Activated T-helper 1 cell treated with anti-CD3 and anti-CD28 coated beads, Interleukin-12 subunit alpha, Interleukin-12 subunit beta, Interleukin-2, Interleukin-4 antibody, amounts not matched to agents 30 ng/mL and 10 ng/mL and 1 ng/mL, durations not matched to agents 14 hours and 24 hours and 36 hours (primary cell): Measurements from ENCODE around the gene ACTL6B. TPM values are rescaled to one million over a fixed set of nuclear protein-coding genes. Genes with fewer than 3 reads are reported as not detected.

Experiments
- DNase-seq: peaks from one replicate; pipeline ENCODE4 v3.0.0; 2021; ENCODE audit warnings: low spot score
- H3K27ac Mint-ChIP-seq: one replicate; pipeline ENCODE4 v1.8.0; 2021; ENCODE audit warnings: mild to moderate bottlenecking, mixed read lengths
- H3K27me3 Mint-ChIP-seq: one replicate; pipeline ENCODE4 v1.8.0; 2022; ENCODE audit warnings: mild to moderate bottlenecking, moderate library complexity, mixed read lengths; ENCODE audit not compliant: insufficient read depth
- H3K36me3 Mint-ChIP-seq: one replicate; pipeline ENCODE4 v1.8.0; 2021; ENCODE audit warnings: low read depth, mixed read lengths
- H3K4me1 Mint-ChIP-seq: one replicate; pipeline ENCODE4 v1.8.0; 2021; ENCODE audit warnings: low read depth, mixed read lengths
- H3K4me3 Mint-ChIP-seq: one replicate; pipeline ENCODE4 v1.8.0; 2021; ENCODE audit warnings: mild to moderate bottlenecking, moderate library complexity, mixed read lengths
- H3K9me3 Mint-ChIP-seq: one replicate; pipeline ENCODE4 v1.8.0; 2021; ENCODE audit warnings: mixed read lengths
- intact Hi-C: fragments of 100-400 bp; cut with micrococcal nuclease; formaldehyde crosslinking; loops from one replicate; pipeline ENCODE4 v1.15.1; 2024
- total RNA-seq: library from RNA; stranded (reverse); gene quantifications from 2 replicates; pipeline ENCODE4 v1.2.3, GENCODE V29; 2022

ACTL6B gene
- total RNA-seq, 1 donor from 2014 or later = not detected

GRCh38 chr7:100607111-100607510 is 49.1 kb downstream of the ACTL6B start:
- no peaks in the 10 kb centered on the region for H3K9me3 Mint-ChIP-seq
- H3K36me3 Mint-ChIP-seq = no peaks in the 10 kb centered on the region
- H3K4me3 Mint-ChIP-seq = no peak overlapping the region
- no peak for DNase-seq
- intact Hi-C loops = no loop called here
- H3K27ac Mint-ChIP-seq = no peak overlapping the region
- peaks cover 20% of the 10 kb centered on the region for H3K4me1 Mint-ChIP-seq
- peaks cover 19% of the 10 kb centered on the region for H3K27me3 Mint-ChIP-seq

GRCh38 chr7:100606313-100606712 is 49.9 kb downstream of the ACTL6B start:
- Mint-ChIP-seq H3K36me3 (no peaks in the 10 kb centered on the region), H3K27ac (no peak overlapping the region), H3K4me3 (no peak overlapping the region), H3K4me1 (peaks cover 20% of the 10 kb centered on the region), H3K9me3 (no peaks in the 10 kb centered on the region), H3K27me3 (peaks cover 19% of the 10 kb centered on the region)
- no peak for DNase-seq
- intact Hi-C loops = no loop called here

- peak overlapping the region; percentile 55 for H3K27ac Mint-ChIP-seq
- peaks cover 15% of the 10 kb centered on the region for H3K4me1 Mint-ChIP-seq
- no peaks in the 10 kb centered on the region for H3K36me3 Mint-ChIP-seq
- no peaks in the 10 kb centered on the region for H3K9me3 Mint-ChIP-seq
- intact Hi-C loops = loop anchor here (1.0 to 2.0 kb wide), 7 partner anchors 7 to 248 kb away; partner anchors contain the start of genes AGFG2, FBXO24, GNB2 and LRCH4
- peaks cover 19% of the 10 kb centered on the region for H3K27me3 Mint-ChIP-seq
- peak; percentile 43 for DNase-seq
- peak overlapping the region; percentile 73 for H3K4me3 Mint-ChIP-seq
Observed at GRCh38 chr7:100604976-100605911, 51.0 kb downstream of the ACTL6B start.

- Mint-ChIP-seq H3K4me1 (peaks cover 15% of the 10 kb centered on the region), H3K27ac (peak overlapping the region; percentile 84), H3K4me3 (peak overlapping the region; percentile 81), H3K27me3 (peaks cover 13% of the 10 kb centered on the region), H3K9me3 (no peaks in the 10 kb centered on the region), H3K36me3 (no peaks in the 10 kb centered on the region)
- peak; percentile 61 for DNase-seq
- intact Hi-C loops = loop anchor here (1.0 to 2.0 kb wide), 7 partner anchors 8 to 248 kb away; partner anchors contain the start of genes AGFG2, FBXO24, GNB2 and LRCH4
Observed at GRCh38 chr7:100604028-100604975, 51.9 kb downstream of the ACTL6B start.

- Mint-ChIP-seq H3K9me3 (no peaks in the 10 kb centered on the region), H3K4me1 (peaks cover 15% of the 10 kb centered on the region), H3K4me3 (peak overlapping the region; percentile 81), H3K36me3 (no peaks in the 10 kb centered on the region), H3K27ac (peak overlapping the region; percentile 84), H3K27me3 (peaks cover 12% of the 10 kb centered on the region)
- intact Hi-C loops = loop anchor here (1.0 to 2.0 kb wide), 7 partner anchors 9 to 249 kb away; partner anchors contain the start of genes AGFG2, FBXO24, GNB2 and LRCH4
- DNase-seq = no peak
Observed at GRCh38 chr7:100603726-100604027, 52.6 kb downstream of the ACTL6B start.

GRCh38 chr7:100602889-100603725 is 53.1 kb downstream of the ACTL6B start:
- intact Hi-C loops = no loop called here
- H3K27me3 Mint-ChIP-seq = peaks cover 12% of the 10 kb centered on the region
- peak overlapping the region; percentile 81 for H3K4me3 Mint-ChIP-seq
- H3K36me3 Mint-ChIP-seq = no peaks in the 10 kb centered on the region
- H3K4me1 Mint-ChIP-seq = peaks cover 20% of the 10 kb centered on the region
- no peaks in the 10 kb centered on the region for H3K9me3 Mint-ChIP-seq
- H3K27ac Mint-ChIP-seq = no peak overlapping the region
- DNase-seq = no peak

GRCh38 chr7:100600730-100601038 is 55.6 kb downstream of the ACTL6B start:
- H3K27ac Mint-ChIP-seq = no peak overlapping the region
- no peaks in the 10 kb centered on the region for H3K36me3 Mint-ChIP-seq
- H3K4me3 Mint-ChIP-seq = no peak overlapping the region
- H3K9me3 Mint-ChIP-seq = no peaks in the 10 kb centered on the region
- no peak for DNase-seq
- H3K27me3 Mint-ChIP-seq = peaks cover 3% of the 10 kb centered on the region
- H3K4me1 Mint-ChIP-seq = peaks cover 21% of the 10 kb centered on the region
- intact Hi-C loops = no loop called here

GRCh38 chr7:100599911-100600729 is 56.1 kb downstream of the ACTL6B start:
- peaks cover 2% of the 10 kb centered on the region for H3K27me3 Mint-ChIP-seq
- no peaks in the 10 kb centered on the region for H3K36me3 Mint-ChIP-seq
- peaks cover 15% of the 10 kb centered on the region for H3K4me1 Mint-ChIP-seq
- DNase-seq = no peak
- no peaks in the 10 kb centered on the region for H3K9me3 Mint-ChIP-seq
- intact Hi-C loops = no loop called here
- H3K4me3 Mint-ChIP-seq = no peak overlapping the region
- H3K27ac Mint-ChIP-seq = no peak overlapping the region

- no peaks in the 10 kb centered on the region for H3K36me3 Mint-ChIP-seq
- no peak overlapping the region for H3K4me3 Mint-ChIP-seq
- DNase-seq = no peak
- peak overlapping the region; percentile 16 for H3K27ac Mint-ChIP-seq
- H3K9me3 Mint-ChIP-seq = no peaks in the 10 kb centered on the region
- H3K4me1 Mint-ChIP-seq = peaks cover 6% of the 10 kb centered on the region
- intact Hi-C loops = no loop called here
- H3K27me3 Mint-ChIP-seq = peaks cover 2% of the 10 kb centered on the region
Observed at GRCh38 chr7:100598425-100598824, 57.8 kb downstream of the ACTL6B start.

- H3K27ac Mint-ChIP-seq = no peak overlapping the region
- H3K36me3 Mint-ChIP-seq = no peaks in the 10 kb centered on the region
Observed at GRCh38 chr7:100595188-100595587, 61.1 kb downstream of the ACTL6B start.

More at GRCh38 chr7:100595188-100595587, 61.1 kb downstream of the ACTL6B start:
- Mint-ChIP-seq H3K4me3 (no peak overlapping the region), H3K27me3 (peaks cover 2% of the 10 kb centered on the region), H3K4me1 (peaks cover 6% of the 10 kb centered on the region), H3K9me3 (no peaks in the 10 kb centered on the region)
- DNase-seq = no peak
- intact Hi-C loops = no loop called here
